GM21381 (cell line): ENCODE data around the gene BDNF.
"Not testable (repeated sequence)": the region's sequence is repeated elsewhere in the genome, so short reads cannot be mapped to it uniquely, and the experiment has no call there.

ENCODE experiments used
- ATAC-seq: cut with Tn5 transposase; IDR thresholded peaks from one replicate; pipeline ENCODE4 v1.9.1; 2021; ENCODE audit warnings: mild to moderate bottlenecking, moderate library complexity; ENCODE audit not compliant: unreplicated experiment

Gene BDNF

GRCh38 chr11:27700351-27701301 is at the start of gene BDNF:
Gene BDNF (minus strand): TSS chr11:27700455. CDS start chr11:27658564, 41,891 bp downstream.
- ATAC-seq, result no peak

GRCh38 chr11:27740362-27741013 is 40.2 kb upstream of the BDNF start:
- ATAC-seq, result no peak

- ATAC-seq, result no peak
Measured at GRCh38 chr11:27735281-27735680, 35.0 kb upstream of the BDNF start.

GRCh38 chr11:27731803-27732202 is 31.5 kb upstream of the BDNF start:
- not testable (repeated sequence) for ATAC-seq

DNA sequence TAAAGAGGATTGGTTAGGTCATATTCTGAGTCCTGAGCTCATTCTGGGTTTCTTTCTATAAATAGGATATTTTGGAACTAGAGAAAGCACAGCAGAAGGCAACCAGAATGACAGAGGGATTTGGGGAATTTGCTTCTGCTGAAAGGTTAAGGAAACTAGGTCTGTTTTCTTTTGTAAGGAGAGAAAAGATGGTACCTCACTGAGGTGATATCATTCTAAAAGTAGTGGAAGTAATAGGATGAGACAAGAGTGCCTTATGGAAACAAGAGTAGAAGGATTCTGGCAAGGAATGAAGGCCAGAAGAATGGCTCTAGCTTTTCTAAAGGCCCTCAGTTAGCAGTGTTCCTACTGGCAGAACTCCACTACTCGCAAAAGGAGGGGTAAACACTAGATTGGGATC is 26.7 kb upstream of the BDNF start:
- ATAC-seq, result no peak

GRCh38 chr11:27723687-27724086 is 23.4 kb upstream of the BDNF start:
- no peak for ATAC-seq

DNA sequence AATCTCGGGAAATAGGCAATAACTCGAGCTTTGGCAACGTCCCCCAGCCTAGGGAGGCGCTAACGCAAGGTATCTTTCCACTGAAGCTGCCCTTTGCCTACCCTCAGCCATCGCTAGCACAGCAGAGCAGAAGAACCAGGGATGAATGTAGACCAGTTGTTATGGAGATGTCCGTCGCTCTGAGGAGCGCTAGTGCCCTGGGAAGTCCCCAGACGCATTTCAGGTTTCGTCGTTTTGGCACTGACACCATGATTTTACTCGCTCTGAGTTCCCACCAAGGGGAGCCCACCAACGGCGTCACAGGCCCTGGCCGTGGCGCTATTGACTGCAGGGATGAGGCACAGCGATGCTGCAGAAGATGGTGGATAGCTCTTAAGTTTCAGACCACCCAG is 22.7 kb upstream of the BDNF start:
- no peak for ATAC-seq

- no peak for ATAC-seq
Measured at GRCh38 chr11:27722117-27722952, 22.1 kb upstream of the BDNF start.

DNA sequence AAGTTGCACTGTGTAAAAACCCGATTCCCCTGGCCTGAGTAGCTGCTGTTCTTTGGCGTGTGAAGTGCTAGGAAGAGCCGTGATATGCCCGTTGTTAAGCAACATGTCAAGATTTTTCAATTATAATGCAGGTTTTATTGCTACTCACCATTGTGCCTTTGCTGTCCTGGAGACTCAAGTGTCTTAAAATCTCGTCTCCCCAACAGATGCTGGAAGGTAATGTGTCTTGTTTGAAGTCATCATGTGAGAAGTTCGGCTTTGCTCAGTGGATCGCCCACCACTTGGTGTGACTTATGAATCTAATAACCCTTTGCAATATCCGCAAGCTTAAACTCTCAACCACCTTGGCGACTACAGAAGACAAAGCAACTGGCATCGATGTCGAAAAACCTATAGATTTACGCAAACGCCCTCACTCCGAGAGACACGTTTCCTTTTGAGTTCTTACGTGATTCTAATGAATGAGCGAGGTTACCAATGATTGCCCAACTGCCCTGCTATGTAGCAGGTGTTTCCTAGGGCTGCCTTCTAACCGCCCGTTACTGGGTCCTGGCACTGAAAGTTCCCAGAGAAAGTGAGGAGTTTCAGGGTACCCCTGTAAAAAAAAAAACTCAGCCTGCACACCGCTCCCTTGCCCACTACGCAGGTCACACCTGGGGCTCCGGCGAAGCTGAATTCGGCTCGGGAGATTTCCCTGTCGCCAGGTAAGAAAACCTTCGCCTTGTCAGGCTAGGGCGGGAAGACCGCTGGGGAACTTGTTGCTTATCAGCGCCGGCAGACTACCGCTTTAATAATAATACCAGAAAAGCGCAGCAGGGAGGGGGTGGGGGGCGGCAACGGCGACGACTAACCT is 21.2 kb upstream of the BDNF start:
- ATAC-seq, result no peak

- no peak for ATAC-seq
Measured at GRCh38 chr11:27720277-27720830, 20.1 kb upstream of the BDNF start.

GRCh38 chr11:27719546-27719925 is 19.3 kb upstream of the BDNF start:
- no peak for ATAC-seq

- no peak for ATAC-seq
Measured at GRCh38 chr11:27718863-27719545, 18.7 kb upstream of the BDNF start.

GRCh38 chr11:27718346-27718862 is 18.1 kb upstream of the BDNF start:
- ATAC-seq, result no peak

GRCh38 chr11:27717801-27718229 is 17.6 kb upstream of the BDNF start:
- no peak for ATAC-seq

- no peak for ATAC-seq
Measured at GRCh38 chr11:27717377-27717776, 17.1 kb upstream of the BDNF start.

- ATAC-seq, result no peak
Measured at GRCh38 chr11:27716835-27717234, 16.6 kb upstream of the BDNF start.

- no peak for ATAC-seq
Measured at GRCh38 chr11:27716216-27716615, 16.0 kb upstream of the BDNF start.

DNA sequence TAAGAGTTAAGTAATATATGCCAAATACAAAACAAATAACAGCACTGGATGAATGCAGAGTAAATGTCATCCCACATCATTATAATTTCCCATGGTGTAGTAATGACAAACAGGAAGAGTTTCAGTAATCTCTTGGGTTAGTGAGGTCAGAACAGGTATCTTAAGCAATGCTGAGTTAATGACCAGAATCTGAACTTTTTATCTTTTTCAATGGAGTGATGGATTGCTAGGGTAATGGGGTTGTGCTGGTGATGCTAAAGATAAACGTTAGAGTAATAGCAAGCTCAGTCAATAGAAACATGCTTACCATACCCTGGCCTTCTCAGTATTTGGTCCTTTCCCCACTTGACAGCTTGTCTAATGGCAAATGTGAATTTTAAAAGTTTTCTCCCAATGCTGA is 11.5 kb upstream of the BDNF start:
- no peak for ATAC-seq

DNA sequence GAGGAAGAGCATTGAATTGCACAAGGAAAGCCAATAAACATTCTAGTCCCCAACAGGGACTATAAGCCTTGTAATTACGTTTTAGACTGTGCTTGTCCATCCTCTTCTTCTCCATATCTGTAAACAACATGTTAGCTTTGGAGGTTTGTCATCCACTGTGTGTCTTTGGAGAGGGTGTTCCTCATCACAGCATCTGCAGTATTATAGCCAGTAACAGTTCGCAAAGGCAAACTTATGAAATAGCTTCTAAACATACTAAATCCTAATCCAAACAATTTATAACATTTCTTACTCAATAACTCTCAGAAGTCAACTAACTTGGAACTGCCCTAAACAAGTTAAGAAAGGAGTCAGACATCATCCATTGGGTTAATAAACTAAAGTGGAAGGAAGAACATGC is 10.3 kb upstream of the BDNF start:
- ATAC-seq, result no peak
